Right lobe of liver (tissue), 4 donors: ENCODE data around the gene TAF13.

Experiments used
- POLR2A ChIP-seq: fragments of 450-650 bp; IDR thresholded peaks from one replicate; pipeline ENCODE4 v1.6.1; 2017; ENCODE audit warnings: antibody characterized with exemption, mild to moderate bottlenecking
- TF ChIP-seq, protein P1 (sequence below), 4 donors: fragments of 200-600 bp in 3 of 4; fragments of 450-650 bp in 1 of 4; IDR thresholded peaks; one replicate each; pipeline versions ENCODE4 v1.5.1 to v1.8.0; 2016 to 2022; ENCODE audit warnings: antibody characterized with exemption in 4 of 4, mild to moderate bottlenecking in 2 of 4
- donor health status: DM: no; HTN: no; CAD: no.
- donor health status: DM: no; HTN: no; CAD: no.
- donor health status: DM: no; HTN: yes; CAD: no.

DNA sequence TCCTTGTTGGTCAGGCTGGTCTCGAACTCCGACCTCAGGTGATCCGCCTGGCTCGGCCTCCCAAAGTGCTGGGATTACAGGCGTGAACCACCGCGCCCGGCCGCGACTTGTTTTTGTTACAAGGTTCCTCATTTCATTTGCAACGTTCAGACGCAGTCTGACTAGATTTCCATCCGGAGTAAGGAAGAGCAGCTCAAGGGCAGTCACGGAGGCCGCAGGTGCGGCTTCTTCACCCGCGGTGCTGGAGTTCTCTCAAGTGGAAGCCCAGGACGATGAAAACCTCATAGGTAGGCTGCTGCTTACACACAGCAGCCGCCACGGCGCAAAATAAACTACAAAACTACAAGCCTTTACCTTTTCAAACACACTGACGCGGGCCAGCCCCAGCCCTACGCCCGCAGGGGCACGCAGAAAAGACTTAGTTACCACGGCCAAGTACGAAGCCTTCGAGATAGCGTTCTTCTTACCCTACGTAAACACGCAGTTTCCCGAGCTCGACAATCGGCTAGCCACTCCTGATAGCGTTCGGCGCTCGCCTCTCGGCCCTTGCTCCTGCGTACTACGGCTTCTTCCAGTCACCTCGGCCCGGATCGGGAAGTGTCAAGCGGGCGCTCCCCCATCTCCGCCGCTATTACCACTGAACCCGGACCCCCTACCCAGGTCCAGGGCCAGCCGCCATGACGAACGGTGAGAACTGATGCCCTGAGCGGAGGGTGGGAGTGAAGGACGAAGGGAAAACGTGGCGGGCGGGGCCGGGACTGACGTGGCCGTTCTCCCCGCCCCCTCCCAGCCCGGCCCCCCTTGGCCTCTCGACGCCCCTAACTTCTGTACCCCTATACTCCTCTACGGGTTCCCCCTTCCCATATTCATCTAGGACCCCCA, 14.6 kb upstream of the TAF13 start, which contains the start of gene TMEM167B:
- TF ChIP-seq POLR2A = peak; percentile 56
- TF ChIP-seq, protein P1, sequence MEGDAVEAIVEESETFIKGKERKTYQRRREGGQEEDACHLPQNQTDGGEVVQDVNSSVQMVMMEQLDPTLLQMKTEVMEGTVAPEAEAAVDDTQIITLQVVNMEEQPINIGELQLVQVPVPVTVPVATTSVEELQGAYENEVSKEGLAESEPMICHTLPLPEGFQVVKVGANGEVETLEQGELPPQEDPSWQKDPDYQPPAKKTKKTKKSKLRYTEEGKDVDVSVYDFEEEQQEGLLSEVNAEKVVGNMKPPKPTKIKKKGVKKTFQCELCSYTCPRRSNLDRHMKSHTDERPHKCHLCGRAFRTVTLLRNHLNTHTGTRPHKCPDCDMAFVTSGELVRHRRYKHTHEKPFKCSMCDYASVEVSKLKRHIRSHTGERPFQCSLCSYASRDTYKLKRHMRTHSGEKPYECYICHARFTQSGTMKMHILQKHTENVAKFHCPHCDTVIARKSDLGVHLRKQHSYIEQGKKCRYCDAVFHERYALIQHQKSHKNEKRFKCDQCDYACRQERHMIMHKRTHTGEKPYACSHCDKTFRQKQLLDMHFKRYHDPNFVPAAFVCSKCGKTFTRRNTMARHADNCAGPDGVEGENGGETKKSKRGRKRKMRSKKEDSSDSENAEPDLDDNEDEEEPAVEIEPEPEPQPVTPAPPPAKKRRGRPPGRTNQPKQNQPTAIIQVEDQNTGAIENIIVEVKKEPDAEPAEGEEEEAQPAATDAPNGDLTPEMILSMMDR (IDR thresholded peaks at IDR 0.05) = no peak
